Breast epithelium (tissue), 3 donors: ENCODE data around the gene LDLR.

ENCODE experiments used
- POLR2AphosphoS5 ChIP-seq, 3 donors: sonication (generic); formaldehyde crosslinking; IDR thresholded peaks; one replicate each; pipeline ENCODE4 v1.6.1; 2017; ENCODE audit warnings: antibody characterized with exemption in 3 of 3
- TF ChIP-seq, protein P1 (sequence below), 3 donors: fragments of 450-650 bp; IDR thresholded peaks; one replicate each; pipeline ENCODE4 v1.5.1; 2016 to 2017; ENCODE audit warnings: antibody characterized with exemption in 3 of 3, mild to moderate bottlenecking in 3 of 3, moderate library complexity in 3 of 3

DNA sequence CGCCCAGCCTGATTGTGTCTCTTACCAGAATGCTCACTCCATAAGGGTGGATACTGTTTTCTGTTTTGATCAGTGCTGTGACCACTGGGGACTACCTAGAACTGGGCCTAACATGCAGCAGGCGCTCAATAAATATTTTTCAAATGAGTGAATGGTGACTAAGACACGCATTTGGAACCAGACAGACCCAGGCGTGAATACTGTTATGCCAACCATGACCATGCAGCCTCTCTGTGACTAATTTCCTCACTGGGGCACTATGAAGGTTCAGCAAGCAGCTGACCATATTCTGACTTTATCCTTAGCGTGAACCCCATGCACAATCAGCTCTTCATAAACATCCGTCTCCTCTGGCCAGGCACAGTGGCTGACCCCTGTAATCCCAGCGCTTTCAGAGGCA lies 79.3 kb downstream of the LDLR start:
- TF ChIP-seq, protein P1, sequence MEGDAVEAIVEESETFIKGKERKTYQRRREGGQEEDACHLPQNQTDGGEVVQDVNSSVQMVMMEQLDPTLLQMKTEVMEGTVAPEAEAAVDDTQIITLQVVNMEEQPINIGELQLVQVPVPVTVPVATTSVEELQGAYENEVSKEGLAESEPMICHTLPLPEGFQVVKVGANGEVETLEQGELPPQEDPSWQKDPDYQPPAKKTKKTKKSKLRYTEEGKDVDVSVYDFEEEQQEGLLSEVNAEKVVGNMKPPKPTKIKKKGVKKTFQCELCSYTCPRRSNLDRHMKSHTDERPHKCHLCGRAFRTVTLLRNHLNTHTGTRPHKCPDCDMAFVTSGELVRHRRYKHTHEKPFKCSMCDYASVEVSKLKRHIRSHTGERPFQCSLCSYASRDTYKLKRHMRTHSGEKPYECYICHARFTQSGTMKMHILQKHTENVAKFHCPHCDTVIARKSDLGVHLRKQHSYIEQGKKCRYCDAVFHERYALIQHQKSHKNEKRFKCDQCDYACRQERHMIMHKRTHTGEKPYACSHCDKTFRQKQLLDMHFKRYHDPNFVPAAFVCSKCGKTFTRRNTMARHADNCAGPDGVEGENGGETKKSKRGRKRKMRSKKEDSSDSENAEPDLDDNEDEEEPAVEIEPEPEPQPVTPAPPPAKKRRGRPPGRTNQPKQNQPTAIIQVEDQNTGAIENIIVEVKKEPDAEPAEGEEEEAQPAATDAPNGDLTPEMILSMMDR (IDR thresholded peaks at IDR 0.05) = no peak
- TF ChIP-seq POLR2AphosphoS5 (IDR thresholded peaks at IDR 0.05) = no peak
